NCI-H2227 treated with DMSO at 0.1 percent for 48 hours (cell line): Measurements from ENCODE around the gene ZNF557.
"Not testable (repeated sequence)": the region's sequence is repeated elsewhere in the genome, so short reads cannot be mapped to it uniquely, and the experiment has no call there.

Source experiments
- DNase-seq: peaks from one replicate; lab custom pipeline; 2025; lab: John Stamatoyannopoulos, UW

Gene ZNF557

GRCh38 chr19:7069042-7069903 is at the start of gene ZNF557:
Gene ZNF557 (plus strand): TSS chr19:7069703. CDS start chr19:7075075, 5,372 bp downstream.
- DNase-seq: peak; percentile 85

DNA sequence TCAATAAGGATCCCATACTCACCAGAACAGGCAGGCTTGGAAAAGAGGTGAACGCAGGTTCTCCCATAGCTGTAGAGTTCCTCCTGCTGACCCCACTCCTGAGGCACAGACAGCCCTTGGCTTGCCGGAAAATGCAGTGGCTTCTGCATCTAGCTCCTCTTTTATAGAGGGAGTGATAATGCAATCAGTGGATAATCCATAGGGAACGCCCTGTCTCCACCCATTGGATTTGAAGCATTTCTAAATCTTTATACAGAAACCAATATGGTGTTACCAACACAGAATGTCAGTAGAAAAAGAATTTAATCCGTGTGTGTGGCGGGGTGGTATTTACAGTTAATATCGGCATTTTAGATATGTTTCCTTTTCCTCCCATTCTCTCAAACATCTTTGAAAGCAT is 48.2 kb upstream of the ZNF557 start, which contains the start of gene MBD3L2B:
TSS of gene MBD3L2B (minus strand) at position 101 of the 400 bp plus-strand sequence. CDS start at position 67, 34 bp downstream.
- DNase-seq: not testable (repeated sequence)

- DNase-seq: not testable (repeated sequence)
Observed at GRCh38 chr19:7028790-7029189, 40.7 kb upstream of the ZNF557 start.

DNA sequence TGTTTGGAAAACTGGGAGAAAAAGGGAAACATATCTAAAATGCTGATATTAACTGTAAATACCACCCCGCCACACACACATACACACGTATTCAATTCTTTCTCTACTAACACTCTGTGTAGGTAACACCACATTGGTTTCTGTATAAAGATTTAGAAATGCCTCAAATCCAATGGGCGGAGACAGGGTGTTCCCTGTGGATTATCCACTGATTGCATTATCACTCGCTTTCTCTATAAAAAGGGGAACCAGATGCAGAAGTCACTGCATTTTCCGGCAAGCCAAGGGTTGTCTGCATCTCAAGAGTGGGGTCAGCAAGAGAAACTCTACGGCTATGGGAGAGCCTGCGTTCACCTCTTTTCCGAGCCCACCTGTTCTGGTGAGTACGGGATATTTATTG is 39.2 kb upstream of the ZNF557 start, which contains the start of gene MBD3L5:
TSS of gene MBD3L5 (plus strand) at position 301 of the 400 bp plus-strand sequence. CDS start at position 335, 34 bp downstream.
- DNase-seq: not testable (repeated sequence)

DNA sequence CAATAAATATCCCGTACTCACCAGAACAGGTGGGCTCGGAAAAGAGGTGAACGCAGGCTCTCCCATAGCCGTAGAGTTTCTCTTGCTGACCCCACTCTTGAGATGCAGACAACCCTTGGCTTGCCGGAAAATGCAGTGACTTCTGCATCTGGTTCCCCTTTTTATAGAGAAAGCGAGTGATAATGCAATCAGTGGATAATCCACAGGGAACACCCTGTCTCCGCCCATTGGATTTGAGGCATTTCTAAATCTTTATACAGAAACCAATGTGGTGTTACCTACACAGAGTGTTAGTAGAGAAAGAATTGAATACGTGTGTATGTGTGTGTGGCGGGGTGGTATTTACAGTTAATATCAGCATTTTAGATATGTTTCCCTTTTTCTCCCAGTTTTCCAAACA is 29.4 kb upstream of the ZNF557 start, which contains the start of gene MBD3L4:
TSS of gene MBD3L4 (minus strand) at position 101 of the 400 bp plus-strand sequence. CDS start at position 66, 35 bp downstream.
- not testable (repeated sequence) for DNase-seq

DNA sequence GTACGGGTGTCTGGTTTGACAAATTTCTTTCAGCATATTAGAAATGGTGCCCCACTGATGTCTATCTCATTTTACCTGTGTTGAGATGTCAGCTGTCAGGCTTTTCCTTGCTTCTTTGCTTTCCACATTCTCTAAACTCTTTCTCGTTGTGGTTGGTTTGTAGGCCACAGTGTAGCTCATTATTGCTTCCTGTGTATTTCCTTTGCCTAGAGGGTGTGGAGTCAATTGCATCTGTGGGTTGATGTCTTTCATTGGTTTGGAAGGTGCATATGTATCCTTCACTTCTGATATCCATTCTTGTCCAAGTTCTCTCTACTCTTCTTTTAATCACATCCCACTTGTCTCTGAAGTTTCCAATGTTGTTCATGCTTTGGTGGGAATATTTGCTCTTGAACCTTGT is 27.9 kb upstream of the ZNF557 start:
- DNase-seq: not testable (repeated sequence)

DNA sequence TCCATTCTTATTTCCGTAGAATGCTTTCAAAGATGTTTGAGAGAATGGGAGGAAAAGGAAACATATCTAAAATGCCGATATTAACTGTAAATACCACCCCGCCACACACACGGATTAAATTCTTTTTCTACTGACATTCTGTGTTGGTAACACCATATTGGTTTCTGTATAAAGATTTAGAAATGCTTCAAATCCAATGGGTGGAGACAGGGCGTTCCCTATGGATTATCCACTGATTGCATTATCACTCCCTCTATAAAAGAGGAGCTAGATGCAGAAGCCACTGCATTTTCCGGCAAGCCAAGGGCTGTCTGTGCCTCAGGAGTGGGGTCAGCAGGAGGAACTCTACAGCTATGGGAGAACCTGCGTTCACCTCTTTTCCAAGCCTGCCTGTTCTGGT is 20.5 kb upstream of the ZNF557 start, which contains the start of gene MBD3L2:
TSS of gene MBD3L2 (plus strand) at position 301 of the 400 bp plus-strand sequence. CDS start at position 354, 53 bp downstream.
- DNase-seq: not testable (repeated sequence)

DNA sequence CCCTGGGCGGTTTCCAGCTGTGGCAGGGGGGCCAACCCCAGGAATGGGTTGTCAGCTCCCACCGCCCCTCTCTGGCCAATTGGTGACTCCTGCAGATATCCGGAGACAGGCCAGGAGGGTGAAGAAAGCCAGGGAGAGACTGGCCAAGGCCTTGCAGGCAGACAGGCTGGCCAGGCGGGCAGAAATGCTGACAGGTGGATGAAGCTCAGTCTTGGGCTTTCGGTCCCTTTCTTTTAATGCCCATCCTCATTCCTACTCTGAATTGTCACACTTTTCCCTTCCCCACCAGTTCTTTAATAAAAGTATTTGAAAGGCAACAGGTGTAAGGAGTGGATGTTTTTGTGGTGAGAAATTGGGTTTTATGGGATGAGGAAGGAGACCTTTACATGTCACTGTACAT is 18.1 kb upstream of the ZNF557 start:
- not testable (repeated sequence) for DNase-seq

DNA sequence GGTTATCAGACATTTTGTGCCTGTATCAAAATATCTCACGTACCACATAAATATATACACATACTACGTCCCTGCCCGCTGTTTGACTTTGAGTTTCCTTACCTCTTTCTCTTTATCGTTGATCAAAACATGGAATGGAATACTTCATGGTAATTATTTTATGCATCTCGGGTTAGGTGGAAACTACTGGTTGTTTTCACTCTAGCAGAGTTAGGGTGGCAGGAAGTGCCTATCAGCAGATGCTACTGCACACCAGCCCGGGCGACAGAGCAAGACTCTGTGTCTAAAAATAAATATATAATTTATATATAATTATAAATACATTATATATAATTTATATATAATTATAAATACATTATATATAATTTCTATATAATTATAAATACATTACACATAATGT is 16.6 kb upstream of the ZNF557 start:
- DNase-seq: not testable (repeated sequence)

- DNase-seq: not testable (repeated sequence)
Observed at GRCh38 chr19:7054635-7055368, 14.7 kb upstream of the ZNF557 start.

DNA sequence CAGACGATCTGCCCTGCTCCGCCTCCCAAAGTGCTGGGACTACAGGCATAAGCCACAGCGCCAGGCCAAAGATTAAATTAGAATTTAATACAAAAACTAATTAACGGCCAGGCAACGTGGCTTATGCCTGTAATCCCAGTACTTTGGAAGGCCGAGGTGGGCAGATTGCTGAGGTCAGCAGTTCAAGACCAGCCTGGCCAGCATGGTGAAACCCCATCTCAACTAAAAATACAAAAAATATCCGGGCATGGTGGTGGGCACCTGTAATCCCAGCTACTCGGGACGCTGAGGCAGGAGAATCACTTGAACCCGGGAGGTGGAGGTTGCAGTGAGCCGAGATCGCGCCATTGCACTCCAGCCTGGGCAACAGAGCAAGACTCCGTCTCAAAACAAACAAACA is 13.8 kb upstream of the ZNF557 start:
- DNase-seq: not testable (repeated sequence)

GRCh38 chr19:7056371-7056770 is 13.1 kb upstream of the ZNF557 start:
- DNase-seq: not testable (repeated sequence)

DNA sequence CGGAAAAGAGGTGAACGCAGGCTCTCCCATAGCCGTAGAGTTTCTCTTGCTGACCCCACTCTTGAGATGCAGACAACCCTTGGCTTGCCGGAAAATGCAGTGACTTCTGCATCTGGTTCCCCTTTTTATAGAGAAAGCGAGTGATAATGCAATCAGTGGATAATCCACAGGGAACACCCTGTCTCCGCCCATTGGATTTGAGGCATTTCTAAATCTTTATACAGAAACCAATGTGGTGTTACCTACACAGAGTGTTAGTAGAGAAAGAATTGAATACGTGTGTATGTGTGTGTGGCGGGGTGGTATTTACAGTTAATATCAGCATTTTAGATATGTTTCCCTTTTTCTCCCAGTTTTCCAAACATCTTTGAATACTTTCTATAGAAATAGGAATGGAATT is 10.9 kb upstream of the ZNF557 start, which contains the start of gene MBD3L3:
TSS of gene MBD3L3 (minus strand) at position 101 of the 400 bp plus-strand sequence. CDS start at position 30, 71 bp downstream.
- DNase-seq: not testable (repeated sequence)

DNA sequence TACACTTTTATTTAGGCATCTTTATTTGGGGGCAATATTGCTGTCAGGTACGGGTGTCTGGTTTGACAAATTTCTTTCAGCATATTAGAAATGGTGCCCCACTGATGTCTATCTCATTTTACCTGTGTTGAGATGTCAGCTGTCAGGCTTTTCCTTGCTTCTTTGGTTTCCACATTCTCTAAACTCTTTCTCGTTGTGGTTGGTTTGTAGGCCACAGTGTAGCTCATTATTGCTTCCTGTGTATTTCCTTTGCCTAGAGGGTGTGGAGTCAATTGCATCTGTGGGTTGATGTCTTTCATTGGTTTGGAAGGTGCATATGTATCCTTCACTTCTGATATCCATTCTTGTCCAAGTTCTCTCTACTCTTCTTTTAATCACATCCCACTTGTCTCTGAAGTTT is 9.5 kb upstream of the ZNF557 start:
- DNase-seq: not testable (repeated sequence)

DNA sequence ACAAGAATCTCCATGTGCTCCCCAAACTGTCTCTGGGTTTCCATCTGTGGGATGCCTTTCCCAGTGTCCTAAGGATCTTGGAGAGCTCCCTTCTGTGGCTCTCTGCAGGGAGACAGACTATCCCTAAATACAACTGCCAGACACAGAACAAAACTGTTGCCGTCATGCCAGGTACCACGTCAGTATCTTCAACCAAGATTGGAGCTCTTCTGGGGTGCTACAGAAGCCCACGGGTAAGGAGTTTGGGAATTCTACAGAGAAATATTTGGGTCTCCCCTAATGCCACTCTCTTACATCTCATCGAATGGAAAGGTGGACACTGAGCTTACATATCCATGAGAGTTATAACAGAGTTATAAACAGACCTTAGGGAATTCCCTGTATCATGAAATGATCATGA is 6.2 kb upstream of the ZNF557 start:
- DNase-seq: no peak

DNA sequence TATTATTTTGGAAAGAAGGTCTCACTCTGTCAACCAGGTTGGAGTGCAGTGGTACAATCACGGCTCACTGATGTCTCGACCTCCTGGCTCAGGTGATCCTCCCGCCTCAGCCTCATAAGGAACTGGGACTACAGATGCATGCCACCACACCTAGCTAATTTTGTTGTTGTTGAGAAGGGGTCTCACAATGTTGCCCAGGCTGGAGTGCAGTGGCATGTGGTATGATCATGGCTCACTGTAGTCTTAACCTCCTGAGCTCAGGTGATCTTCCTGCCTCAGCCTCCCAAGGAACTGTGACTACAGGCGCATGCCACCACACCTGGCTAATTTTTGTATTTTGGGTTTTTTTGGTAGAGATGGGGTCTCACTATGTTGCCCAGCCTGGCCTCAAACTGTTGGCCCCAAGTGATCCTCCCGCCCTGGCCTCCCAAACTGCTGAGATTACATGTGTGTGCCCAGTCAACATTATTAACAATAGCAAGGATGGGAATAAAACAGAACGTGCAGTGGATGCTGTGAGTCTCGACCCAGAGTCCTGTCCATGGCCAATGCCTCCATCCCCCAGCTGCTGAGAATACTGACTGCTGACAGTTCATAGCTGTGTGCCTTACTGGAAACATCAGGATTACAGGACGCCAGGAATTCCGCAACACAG is 5.6 kb upstream of the ZNF557 start:
- no peak for DNase-seq

DNA sequence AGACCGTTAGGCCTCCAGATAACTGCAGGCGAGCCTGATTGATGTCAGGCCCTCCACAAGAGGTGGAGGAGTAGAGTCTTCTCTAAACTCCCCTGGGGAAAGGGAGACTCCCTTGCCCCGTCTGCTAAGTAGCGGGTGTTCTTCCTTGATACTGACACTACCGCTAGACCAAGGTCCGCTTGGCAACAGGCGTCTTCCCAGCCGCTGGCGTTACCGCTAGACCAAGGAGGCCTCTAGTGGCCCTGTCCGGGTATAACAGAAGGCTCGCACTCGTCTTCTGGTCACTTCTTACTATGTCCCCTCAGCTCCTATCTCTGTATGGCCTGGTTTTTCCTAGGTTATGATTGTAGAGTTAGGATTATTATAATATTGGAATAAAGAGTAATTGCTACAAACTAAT is 2.4 kb upstream of the ZNF557 start:
- DNase-seq: not testable (repeated sequence)

DNA sequence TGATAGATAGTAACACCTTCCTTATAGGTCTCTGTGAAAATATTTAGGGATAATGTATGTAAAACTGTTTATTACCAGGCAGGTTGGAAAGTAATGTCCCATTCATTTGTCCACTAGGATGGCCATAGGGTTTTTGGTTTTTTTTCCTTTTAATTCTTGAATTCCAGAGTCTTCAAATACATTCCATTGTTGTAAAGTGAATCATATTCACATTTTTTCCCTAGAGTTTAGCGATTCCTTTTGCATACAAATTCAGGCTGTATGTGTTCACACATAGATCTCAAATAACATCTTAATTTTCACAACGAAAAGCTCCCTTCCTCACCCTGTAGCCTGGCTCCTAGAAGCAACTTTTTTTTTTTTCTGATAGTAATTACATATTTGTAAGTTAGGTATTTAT is 1.8 kb upstream of the ZNF557 start:
- no peak for DNase-seq

GRCh38 chr19:7068599-7068998 is 904 bp upstream of the ZNF557 start:
- DNase-seq: no peak

- DNase-seq: no peak
Observed at GRCh38 chr19:7069904-7070226, 362 bp downstream of the ZNF557 start.

DNA sequence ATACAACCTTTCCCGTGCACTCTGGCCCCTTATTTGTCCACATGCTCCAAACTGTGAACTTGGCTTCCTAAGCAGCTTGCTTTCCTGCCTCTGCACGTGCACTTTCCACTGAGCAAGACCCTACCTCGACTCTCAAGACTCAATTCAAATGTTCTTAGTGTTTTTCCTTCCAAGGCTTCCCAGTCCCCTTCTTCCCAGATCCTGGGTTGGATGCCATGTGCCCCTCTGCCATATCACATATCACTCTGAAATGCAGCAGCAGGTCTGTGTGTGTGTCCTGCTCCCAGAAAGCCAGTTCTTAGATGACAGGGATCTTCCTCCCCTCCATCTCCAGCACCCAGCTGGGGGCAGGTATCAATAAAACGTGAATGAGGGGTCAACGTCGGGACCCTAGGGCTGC is 3.0 kb downstream of the ZNF557 start:
- no peak for DNase-seq
